GM19324 (cell line): Measurements from ENCODE around the gene ANKRD40CL.
A peak's percentile ranks its signal among the peaks of the same experiment; 100 is the strongest.

ENCODE experiments used
- ATAC-seq: cut with Tn5 transposase; IDR thresholded peaks from one replicate; pipeline ENCODE4 v1.9.1; 2021; ENCODE audit warnings: mild to moderate bottlenecking, moderate library complexity; ENCODE audit not compliant: unreplicated experiment, low FRiP score

ANKRD40CL gene

DNA sequence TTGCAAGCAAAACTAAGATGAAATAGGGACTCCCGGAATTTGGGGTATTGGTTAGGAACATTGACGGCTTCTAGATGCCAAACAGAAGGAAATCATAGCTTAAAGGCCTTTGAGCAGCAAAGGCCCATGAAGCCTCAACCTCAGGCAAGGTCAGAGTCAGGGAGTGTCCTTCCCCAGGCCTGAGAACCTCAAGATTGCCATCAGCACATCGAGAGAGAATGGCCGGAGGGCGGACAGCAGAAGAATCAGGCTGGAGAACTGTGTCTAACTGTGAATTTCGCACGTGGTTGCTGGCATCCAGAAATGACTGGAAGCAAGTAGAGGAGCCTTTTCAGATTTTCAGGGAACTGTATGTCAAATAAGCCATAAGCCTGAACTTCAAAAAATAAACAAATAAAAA, 24.8 kb upstream of the ANKRD40CL start:
- no peak for ATAC-seq

DNA sequence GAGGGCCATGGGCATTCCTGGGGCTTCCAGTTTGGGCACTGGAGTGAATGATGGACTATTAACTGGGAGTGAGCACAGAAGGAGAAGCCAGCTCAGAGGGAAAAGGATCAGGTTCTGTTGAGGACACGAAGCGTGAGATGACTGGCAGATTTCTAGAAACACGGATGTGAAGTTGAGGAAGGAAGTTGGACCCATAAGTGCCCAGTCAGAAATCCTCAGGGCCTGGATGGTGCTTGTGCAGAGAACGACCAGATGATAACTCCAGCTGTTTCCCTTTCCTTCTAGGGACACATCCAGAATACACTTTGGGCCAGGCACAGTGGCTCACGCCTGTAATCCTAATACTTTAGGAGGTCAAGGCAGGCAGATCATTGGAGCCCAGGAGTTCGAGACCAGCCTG, 23.3 kb upstream of the ANKRD40CL start:
- ATAC-seq, result no peak

DNA sequence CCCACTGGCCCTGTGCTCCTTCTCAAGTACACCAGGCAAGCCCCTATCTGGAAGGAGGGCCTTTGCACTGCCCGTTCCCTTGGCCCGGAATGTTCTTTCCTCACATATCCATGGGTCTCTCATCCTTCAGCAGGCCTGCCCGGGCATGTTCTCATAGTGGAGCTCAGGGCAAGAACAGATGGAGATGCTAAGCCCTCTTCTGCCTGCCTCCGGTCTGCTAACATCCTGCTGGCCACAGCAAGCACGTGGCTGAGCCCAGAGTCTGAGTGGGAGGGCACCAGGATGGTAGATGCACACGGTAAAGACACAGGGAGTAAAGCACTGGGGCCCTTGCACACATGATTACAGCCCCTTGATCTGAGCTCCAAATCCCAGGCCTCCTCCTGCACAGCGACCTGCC, 19.8 kb upstream of the ANKRD40CL start:
- ATAC-seq, result no peak

DNA sequence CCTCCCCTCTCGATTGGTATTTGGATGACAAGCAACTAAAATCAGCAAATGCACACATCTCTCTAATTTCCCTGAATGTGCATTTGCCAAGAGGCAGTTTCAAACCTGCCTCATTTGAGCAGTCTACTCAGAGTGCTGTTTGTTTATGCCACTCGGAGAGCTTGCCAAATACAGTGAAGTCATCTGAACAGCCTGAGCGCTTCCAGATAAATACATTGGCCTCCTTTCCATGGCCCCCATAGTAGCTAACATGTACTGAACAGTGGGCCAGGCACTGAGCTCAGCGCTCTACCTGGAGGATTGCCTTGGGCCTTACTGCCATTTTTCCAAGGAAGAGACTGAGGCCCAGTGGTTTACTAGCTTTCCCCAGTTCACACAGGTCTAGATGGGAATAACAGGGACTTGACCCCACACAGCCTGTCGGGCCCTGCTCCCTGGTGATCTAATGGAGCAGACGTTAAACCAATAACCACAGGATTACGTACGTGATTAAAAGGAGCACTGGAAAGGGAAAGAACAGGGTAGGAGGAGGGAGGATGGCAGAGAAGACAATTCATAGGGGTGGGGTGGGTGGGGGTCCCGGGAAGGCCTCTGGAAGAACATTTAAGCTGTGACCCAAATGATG, 18.7 kb upstream of the ANKRD40CL start:
- no peak for ATAC-seq

DNA sequence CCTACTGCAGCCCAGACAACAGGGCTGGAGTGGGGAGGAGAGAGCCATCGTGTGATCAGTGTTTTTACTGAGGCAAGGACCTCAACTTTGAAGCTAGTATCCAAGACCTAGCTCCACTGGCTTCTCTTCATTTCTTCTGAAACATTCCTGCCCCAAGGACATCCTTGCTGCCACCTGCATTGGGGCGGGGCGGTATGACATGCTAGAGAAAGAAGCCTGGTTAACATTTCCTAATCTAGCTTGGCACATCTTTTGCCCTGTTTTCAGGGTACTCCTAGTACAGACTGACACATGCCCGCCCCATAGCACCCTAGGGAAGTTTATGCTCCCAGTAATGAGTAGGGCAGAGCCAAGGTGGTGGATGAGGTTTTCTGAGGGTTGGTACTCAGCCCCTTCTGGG, 17.8 kb upstream of the ANKRD40CL start:
- ATAC-seq, result no peak

DNA sequence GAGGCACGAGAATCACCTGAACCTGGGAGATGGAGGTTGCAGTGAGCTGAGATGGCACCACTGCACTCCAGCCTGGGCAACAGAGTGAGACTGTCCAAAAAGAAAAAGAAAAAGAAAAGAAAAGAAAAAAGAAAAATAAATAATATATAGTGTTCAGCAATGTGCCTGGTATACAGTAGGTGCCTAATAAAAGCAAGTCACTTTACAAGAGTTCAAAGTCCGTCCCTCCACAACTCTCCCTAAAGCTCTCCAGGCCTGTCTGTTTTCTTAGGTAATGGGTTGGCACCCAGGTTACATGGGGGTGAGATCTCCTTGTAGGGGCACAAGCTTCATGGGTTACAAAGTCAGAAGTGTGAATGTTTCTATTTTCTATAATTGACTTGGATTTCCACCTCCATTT, 16.6 kb upstream of the ANKRD40CL start:
- ATAC-seq, result no peak

DNA sequence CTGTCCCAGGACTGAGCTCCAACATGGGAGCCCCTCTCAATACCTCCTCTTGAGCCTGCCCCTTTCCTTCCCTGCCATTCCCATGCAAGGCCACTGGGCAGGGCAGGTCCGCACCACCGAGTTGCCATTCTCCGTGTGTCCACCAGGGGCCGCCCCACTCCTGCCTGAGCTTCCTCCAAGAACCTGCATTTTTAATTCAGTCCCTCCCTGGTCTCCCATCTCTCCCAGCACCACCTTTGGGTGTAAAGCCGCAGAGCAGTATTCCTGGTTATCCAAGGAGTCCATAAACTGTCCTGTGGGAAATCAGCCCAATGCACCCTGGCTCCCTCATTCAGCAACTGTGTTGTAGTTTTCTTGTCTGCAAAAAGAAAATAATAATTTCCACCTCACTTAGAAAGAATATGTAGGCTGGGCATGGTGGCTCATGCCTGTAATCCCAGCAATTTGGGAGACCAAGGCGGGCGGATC, 15.9 kb upstream of the ANKRD40CL start:
- ATAC-seq, result no peak

DNA sequence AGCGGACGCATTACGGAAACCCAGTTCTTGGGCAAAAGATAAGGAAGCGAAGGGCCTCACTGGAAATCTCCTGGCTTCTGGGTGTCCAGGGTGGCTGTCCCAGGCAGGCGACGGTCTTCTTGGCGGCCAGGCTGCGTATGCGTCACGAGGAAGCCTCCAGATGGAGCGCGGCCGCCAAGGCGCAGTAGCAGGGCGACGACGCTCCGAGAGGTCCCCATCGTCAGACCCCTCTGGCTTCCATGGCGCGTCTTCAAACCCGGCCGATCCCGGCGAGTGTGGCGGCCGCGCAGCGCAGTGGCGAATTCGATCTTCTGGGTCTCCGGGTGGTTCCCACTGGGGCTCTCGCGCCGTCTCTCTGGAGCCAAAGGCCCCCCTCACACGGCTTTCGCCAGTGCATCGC, 13.8 kb upstream of the ANKRD40CL start:
- ATAC-seq, result no peak

DNA sequence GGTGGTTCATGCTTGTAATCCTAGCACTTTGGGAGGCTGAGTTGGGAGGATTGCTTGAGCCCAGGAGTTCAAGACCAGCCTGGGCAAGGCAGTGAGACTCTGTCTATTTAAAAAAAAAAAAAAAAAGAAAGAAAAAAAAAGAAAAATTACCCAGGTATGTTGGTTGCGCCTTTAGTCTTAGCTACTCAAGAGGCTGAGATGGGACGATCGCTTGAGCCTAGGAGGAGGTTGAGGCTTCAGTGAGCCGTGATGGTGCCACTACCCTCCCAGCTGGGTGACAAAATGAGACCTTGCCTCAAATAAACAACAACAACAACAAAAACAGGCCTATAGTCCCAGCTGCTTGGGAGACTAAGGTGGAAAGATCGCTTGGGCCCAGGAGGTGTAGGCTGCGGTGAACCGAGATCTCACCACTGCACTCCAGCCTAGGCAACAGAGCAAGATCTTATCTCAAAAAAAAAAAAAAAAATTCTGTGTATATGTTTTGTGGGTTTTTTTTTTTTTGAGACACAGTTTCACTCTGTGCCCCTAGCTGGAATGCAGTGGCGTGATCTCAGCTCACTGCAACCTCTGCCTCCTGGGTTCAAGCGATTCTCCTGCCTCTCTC, 12.5 kb upstream of the ANKRD40CL start:
- ATAC-seq, result no peak

DNA sequence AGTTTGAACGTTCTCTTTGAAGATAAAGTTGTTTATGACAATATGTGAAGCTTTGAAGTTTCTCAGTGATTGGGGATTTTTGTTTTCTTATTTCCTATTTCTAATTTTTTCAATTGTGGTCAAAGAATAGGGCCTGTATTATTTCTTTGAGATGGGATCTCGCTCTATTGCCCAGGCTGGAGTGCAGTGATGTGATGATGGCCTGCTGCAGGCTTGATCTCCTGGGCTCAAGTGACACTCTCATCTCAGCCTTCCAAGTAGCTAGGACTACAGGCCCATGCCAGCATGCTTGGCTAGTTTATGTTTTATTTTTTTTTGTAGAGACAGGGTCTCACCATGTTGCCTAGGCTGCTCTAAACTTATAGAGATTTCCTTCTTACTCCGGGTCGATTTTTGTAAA, 11.7 kb upstream of the ANKRD40CL start:
- no peak for ATAC-seq

DNA sequence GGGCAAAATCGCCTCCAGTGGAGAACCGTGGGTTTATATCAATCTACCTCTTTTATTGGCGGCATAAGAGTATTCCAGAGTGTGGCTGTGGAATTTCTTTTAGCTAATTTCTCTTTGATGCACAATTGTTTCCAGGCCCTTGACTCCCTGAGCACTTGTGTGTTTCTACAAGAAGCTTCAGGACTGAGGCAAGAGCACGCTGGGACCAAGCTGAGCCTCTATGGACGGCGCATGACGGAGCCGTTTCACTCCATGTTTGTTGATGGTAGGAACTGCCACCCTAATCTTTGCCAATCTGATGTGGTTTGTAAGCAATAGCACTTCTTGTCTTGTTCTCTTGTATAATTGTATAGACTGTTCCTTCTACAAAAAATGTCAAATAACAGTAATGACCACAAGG, 11.2 kb upstream of the ANKRD40CL start:
- ATAC-seq, result no peak

DNA sequence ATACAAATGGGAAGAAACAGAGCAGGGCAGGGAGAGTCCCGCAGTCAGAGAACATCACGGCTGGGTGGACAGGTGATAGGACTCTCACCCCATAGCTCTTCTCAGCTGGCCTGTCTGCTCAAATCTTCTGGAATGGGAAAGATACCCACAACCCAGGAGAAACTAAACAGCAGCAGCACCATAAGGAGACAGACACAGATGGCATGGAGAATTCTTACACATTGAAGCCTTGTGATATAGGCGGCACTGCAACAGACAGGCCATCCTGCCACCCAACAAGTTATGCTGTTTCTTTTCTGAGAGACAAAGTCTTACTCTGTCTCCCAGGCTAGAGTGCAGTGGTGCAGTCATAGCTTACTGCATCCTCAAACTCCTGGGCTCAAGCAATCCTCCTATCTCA, 8.6 kb upstream of the ANKRD40CL start:
- no peak for ATAC-seq

DNA sequence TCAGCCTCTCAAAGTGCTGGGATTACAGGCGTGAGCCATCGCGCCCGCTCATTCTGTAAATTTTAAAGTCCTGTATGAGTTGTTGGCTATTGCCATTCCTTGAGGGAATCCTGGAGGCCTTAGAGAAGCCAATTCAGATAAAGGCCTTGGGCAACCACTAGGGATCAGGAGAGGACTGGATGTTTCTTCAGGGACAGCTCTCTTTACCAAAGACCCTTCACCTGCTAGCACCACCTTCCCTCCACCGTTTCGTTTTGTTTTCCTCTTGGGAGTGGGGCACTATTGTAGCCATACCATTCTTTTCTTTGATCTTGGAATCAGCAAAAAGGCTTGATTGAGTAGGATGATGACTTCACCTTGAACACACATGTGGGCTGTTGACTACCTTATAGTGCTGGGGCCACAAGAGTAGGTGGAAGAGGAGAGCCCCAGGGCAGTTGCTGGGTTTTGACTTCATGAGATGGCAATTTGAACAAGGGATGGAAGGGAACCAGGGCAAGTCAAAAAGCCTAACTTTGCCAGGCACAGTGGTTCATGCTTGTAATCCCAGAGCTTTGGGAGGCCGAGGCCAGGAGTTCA, 7.0 kb upstream of the ANKRD40CL start:
- ATAC-seq, result no peak

DNA sequence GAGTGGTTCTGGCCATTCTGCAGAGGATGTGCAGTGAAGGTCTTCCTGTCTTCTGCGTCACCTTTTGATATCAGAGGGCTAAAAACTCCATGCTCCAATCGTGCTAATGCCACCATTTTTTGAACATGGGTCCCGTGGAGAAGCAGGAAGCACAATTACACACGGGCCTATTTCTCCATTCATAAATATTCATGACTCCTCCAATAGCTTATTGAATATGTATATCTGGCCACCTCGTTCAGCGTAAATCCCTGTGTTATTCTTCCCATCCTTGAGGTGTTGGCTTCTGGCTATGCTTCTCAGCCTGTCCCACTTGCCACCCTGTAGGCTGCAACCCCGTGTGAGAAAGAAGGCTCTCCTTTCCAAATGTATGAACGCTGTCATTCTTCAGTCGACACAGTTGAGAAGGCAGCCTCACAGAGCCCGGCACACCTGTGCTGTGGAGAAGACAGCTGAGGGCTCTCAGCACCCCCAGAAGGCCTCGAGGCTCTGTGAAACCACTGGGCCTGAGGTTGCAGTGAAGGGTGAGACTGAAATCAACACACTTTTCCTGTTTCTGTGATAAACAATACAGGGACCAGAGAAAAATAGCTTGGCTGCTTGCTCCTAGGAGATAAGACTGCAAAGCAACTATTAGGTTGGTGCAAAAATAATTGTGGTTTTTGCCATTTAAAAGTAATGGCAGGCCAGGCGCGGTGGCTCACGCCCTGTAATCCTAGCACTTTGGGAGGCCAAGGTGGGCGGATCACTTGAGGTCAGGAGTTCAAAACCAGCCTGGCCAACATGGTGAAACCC, 4.9 kb upstream of the ANKRD40CL start:
- ATAC-seq, result no peak

DNA sequence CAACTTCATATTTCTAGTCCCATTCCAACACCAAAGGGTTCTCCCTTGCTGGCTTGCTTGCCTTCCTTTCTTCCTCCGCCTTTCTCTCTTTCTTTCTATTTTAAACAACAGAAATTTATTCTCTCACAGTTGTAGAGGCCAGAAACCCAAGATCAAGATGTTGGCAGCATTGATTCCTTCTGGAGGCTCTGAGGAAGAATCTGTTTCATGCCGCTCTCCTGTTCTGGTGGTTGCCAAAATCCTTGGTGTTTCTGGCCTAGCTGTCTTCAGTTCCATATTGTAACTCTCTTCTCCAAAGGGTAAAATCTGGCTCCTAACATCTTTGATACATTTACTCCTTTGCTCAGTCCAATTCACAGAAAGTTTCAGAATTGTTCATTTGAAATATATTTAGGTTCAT, 3.0 kb upstream of the ANKRD40CL start:
- no peak for ATAC-seq

DNA sequence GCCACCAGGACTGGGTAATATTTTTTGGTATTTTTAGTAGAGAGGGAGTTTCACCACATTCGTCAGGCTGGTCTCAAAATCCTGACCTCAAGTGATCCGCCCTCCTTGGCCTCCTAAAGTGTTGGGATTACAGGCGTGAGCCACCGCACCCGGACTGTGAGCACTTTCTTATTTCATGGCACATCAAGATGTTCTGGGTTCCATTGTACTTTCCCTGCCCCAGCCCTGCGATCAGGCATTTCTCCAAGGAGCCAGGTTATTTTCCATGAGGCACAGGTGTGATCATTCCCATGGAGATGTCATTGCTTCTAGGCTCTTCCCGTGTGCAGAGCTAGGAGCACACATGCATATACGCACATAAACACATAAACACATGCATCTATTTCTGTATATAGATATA, 2.6 kb upstream of the ANKRD40CL start:
- no peak for ATAC-seq

DNA sequence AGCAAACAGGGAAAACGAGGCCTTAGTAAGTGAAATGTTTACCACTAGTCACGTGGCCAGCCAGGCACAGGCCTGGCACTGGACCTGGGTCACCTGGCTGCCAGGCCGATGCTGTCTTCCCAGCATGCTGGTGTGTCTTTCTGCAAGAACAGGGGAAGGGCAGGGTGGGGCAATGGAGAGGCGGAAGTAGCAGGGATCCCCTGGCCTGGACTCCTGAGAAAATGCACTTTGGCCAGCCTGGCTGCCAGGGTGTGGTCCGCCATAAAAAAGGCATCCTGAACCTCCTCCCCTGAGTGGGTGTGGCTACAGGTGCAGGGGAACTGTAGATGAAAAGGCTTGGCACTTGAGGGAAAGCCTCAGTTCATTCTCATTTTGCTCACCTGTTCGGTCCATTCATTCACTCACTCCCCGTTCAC, 1.0 kb upstream of the ANKRD40CL start:
- no peak for ATAC-seq

DNA sequence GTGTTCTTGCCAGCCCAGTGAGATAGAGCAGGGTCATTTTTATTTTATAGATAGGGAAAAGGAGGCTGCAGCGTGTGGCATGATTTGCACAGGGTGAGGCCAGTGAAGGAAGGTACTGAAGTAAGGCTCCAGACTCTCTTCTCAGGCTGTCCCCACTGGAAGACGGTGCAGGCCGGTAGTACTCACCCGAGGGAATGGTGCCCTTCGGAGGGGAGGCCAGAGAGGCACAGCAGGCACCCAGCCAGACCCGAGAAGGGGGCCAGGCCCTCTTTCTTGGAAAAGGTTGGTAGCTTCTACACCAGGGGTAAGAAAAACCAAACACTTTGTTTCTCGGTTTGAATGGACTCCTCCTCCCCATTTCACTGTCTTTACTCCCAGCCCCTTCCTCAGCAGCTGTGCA, 288 bp downstream of the ANKRD40CL start:
- no peak for ATAC-seq

DNA sequence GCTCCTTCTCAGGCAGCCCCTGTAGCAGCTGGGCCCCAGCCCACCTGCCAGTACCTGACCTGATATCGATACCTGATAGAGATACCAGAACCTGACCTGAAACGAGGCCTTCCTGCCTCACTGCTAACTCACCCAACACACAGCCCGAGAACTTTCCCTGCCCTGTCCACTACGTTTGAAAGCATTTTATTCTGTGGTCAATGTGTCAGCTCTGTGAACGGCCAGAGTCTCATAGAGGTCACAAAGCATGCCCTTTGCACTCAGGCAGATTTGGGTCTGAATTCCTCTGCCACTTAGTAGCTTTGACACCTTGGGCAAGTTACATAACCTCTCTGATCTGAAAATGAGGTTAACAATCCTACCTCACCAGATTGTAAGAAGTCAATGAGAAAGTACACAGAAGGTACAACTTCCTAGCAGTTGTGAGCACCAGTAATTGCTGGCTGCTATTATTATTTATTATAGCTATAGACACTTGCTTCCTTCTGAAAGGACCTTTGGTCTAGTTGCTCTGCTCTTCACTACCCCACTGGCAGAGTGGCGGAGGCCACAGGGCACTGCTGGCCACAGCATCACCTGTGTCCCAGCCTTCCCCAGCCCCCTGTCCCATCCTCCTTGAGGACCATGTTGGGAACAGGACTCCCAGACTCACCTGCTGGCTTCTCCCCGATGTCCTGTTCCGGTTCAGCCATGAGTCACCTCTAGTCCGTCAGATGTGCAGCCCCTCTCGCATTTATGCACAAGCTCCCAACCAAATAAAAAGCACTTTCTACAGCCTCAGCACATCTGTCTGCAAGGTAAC, 895 bp downstream of the ANKRD40CL start:
- no peak for ATAC-seq

DNA sequence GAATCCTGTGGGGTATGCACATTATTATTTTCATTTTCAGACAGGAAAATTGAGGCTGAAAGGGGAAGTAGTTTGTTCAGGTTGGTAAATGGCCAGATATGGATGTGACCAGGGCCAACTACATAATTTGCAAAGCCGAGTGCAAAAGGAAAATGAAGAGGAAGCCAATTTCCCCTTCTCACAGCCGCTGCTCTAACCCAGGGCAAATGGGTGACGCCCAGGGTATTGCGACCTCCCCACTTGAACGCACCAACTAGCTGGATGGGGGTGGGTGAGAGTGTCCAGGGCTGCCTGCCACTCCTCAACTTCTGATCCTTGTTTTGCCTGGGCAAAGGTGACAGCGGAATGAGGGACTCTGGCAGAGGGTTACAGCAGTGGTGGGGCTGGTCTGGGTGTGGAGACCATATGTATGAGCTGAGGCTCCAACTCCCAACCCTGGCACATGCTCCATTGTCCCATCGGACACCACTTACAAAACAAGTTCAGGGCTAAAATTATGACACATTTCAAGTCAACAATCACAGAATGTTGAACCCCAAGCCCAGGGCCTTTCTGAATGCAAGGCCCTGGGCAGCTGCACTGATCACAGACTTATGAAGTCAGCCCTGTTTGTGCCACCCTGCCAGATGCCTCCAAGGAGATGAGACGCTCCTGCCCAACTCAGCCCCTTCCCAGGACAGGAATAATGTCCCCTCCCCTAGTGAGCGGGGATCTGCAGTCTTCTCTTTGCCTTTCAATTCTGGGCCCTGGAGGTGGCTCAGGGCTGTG, 1.7 kb downstream of the ANKRD40CL start:
- peak; percentile 61 for ATAC-seq
